SK-N-DZ (cell line): Measurements from ENCODE around the gene C16orf54.
A peak's percentile ranks its signal among the peaks of the same experiment; 100 is the strongest.
"Not testable (repeated sequence)": the region's sequence is repeated elsewhere in the genome, so short reads cannot be mapped to it uniquely, and the experiment has no call there.

Source experiments
- DNase-seq: peaks from one replicate; pipeline ENCODE4 v3.0.0-alpha.2; 2015; ENCODE audit warnings: low spot score

C16orf54 gene

GRCh38 chr16:29740630-29741015, 5.2 kb downstream of the C16orf54 start:
- not testable (repeated sequence) for DNase-seq

GRCh38 chr16:29739927-29740629, 5.7 kb downstream of the C16orf54 start:
- not testable (repeated sequence) for DNase-seq

- no peak for DNase-seq
Measured at GRCh38 chr16:29738514-29738913, 7.3 kb downstream of the C16orf54 start.

GRCh38 chr16:29737713-29738112, 8.1 kb downstream of the C16orf54 start:
- DNase-seq: no peak

- DNase-seq: no peak
Measured at GRCh38 chr16:29736764-29737163, 9.0 kb downstream of the C16orf54 start.

- peak; percentile 63 for DNase-seq
Measured at GRCh38 chr16:29736112-29736511, 9.7 kb downstream of the C16orf54 start.

GRCh38 chr16:29734786-29735185, 11.0 kb downstream of the C16orf54 start:
- DNase-seq: no peak

GRCh38 chr16:29731768-29732601, 13.8 kb downstream of the C16orf54 start:
- not testable (repeated sequence) for DNase-seq

- no peak for DNase-seq
Measured at GRCh38 chr16:29730649-29731048, 15.1 kb downstream of the C16orf54 start.

- peak; percentile 73 for DNase-seq
Measured at GRCh38 chr16:29729116-29729521, 16.7 kb downstream of the C16orf54 start.

- peak; percentile 46 for DNase-seq
Measured at GRCh38 chr16:29727452-29727851, 18.3 kb downstream of the C16orf54 start.

- DNase-seq: peak; percentile 31
Measured at GRCh38 chr16:29726845-29727377, 18.9 kb downstream of the C16orf54 start.

GRCh38 chr16:29721167-29721879, 24.5 kb downstream of the C16orf54 start:
- peak; percentile 85 for DNase-seq

- DNase-seq: no peak
Measured at GRCh38 chr16:29720703-29721102, 25.1 kb downstream of the C16orf54 start.

GRCh38 chr16:29719063-29719462, 26.7 kb downstream of the C16orf54 start:
- no peak for DNase-seq

GRCh38 chr16:29717113-29717512, 28.7 kb downstream of the C16orf54 start:
- DNase-seq: no peak

GRCh38 chr16:29714972-29715371, 30.8 kb downstream of the C16orf54 start:
- DNase-seq: no peak

GRCh38 chr16:29714396-29714795, 31.4 kb downstream of the C16orf54 start:
- no peak for DNase-seq

- DNase-seq: no peak
Measured at GRCh38 chr16:29712809-29713208, 33.0 kb downstream of the C16orf54 start.

GRCh38 chr16:29710227-29711219, 35.3 kb downstream of the C16orf54 start:
- DNase-seq: peak; percentile 78

GRCh38 chr16:29709657-29710056, 36.1 kb downstream of the C16orf54 start:
- DNase-seq: not testable (repeated sequence)
